PFSK-1 (cell line): ENCODE data around the gene VCL.

Source experiments
- FOXP2 ChIP-seq: optimal IDR thresholded peaks from 2 replicates; pipeline ENCODE3; 2011; ENCODE audit warnings: borderline replicate concordance, control low read depth, inconsistent platforms; ENCODE audit not compliant: insufficient read depth; ENCODE audit errors: extremely low read length, extremely low read depth
- POLR2AphosphoS5 ChIP-seq: IDR thresholded peaks from 2 replicates; pipeline ENCODE4 v1.6.1; 2012; ENCODE audit warnings: low read depth, mild to moderate bottlenecking, control low read depth, low read length, moderate library complexity
- SIN3A ChIP-seq: IDR thresholded peaks from 2 replicates; pipeline ENCODE4 v1.6.1; 2012; ENCODE audit warnings: mild to moderate bottlenecking, low read length, moderate library complexity, borderline replicate concordance; ENCODE audit not compliant: insufficient read depth
- TAF1 ChIP-seq: IDR thresholded peaks from 2 replicates; pipeline ENCODE4 v1.6.1; 2012; ENCODE audit warnings: low read length, control low read depth, borderline replicate concordance; ENCODE audit not compliant: insufficient read depth
- TF ChIP-seq, protein P1 (sequence below), 2 experiments: IDR thresholded peaks; 2 replicates each; pipeline versions ENCODE4 v1.6.1 to v1.8.0; 2011 to 2012; ENCODE audit warnings: low read depth in 2 of 2, low read length in 2 of 2, control low read depth in 1 of 2, inconsistent platforms in 1 of 2, mild to moderate bottlenecking in 1 of 2, moderate library complexity in 1 of 2; ENCODE audit not compliant: insufficient read depth in 1 of 2

Gene VCL

DNA sequence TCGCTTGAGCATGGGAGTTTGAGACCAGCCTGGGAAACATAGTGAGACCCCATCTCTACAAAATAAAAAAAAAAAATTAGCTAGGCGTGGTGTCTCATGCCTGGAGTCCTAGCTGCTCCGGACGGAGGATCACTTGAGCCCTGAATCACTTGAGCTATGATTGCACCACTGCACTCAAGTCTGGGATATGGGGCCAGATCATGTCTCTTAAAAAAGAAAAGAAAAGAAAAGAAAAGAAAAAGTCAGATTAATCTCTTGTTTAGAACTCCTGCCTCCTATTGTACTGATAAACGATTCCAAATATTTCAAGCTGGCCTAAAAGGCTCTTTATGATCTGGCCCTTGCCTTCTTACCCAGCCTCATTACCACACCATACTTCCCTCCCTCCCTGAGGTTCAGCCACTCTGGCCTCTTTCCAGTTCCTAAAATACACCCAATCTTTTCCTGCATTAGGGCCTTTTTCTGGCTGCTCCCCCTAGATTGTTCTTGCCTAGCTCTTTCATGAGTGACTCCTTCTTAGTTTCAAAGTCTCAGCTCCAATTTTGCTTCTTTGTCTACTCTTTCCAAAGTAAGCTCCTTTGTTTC, 41.7 kb downstream of the VCL start:
- TF ChIP-seq FOXP2 (no peak), SIN3A (no peak), TAF1 (no peak), POLR2AphosphoS5 (no peak)
- TF ChIP-seq, protein P1, sequence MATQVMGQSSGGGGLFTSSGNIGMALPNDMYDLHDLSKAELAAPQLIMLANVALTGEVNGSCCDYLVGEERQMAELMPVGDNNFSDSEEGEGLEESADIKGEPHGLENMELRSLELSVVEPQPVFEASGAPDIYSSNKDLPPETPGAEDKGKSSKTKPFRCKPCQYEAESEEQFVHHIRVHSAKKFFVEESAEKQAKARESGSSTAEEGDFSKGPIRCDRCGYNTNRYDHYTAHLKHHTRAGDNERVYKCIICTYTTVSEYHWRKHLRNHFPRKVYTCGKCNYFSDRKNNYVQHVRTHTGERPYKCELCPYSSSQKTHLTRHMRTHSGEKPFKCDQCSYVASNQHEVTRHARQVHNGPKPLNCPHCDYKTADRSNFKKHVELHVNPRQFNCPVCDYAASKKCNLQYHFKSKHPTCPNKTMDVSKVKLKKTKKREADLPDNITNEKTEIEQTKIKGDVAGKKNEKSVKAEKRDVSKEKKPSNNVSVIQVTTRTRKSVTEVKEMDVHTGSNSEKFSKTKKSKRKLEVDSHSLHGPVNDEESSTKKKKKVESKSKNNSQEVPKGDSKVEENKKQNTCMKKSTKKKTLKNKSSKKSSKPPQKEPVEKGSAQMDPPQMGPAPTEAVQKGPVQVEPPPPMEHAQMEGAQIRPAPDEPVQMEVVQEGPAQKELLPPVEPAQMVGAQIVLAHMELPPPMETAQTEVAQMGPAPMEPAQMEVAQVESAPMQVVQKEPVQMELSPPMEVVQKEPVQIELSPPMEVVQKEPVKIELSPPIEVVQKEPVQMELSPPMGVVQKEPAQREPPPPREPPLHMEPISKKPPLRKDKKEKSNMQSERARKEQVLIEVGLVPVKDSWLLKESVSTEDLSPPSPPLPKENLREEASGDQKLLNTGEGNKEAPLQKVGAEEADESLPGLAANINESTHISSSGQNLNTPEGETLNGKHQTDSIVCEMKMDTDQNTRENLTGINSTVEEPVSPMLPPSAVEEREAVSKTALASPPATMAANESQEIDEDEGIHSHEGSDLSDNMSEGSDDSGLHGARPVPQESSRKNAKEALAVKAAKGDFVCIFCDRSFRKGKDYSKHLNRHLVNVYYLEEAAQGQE (IDR thresholded peaks at IDR 0.05; ENCODE audit: insufficient read depth in 1 of 2, low read depth in 2 of 2, low read length in 2 of 2): no peak

DNA sequence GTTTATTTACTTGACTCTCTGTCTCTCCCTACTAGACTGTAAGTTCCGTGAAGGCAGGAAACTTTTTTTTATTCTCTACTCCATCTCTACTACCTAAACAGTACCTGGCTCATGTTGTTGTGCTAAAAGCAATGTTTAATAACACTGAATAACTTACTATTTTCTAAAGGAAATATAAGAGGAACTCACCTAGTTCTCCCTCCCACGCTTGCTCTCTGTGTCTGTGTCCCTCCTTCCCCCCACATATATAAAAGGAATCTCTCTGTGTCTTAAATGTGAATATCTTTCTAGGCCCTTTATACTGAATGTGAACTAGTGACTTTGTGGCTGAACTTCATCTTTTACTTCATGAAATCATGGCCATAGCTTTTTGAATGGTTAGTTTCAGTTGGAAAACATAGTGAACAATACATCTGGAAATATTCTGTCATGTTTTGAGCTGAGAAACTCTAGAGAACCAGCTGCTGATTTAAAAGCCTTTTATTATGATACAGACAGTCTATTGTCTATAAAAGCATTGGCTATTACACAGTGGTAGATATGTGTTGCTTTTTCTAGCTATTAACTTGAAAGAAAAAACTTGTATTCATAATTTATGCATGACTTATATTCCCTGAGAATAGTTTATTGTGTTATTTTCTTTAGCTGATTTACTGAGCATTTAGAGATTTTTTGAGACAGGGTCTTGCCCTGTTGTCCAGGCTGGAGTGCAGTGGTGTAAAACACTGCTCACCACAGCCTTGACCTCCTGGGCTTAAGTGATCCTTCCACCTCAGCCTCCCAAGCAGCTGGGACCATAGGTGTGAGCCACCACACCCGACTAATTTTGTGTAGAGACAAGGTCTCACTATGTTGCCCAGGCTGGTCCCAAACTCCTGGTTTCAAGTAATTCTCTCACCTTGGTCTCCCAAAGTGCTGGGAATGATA, 42.5 kb downstream of the VCL start:
- TF ChIP-seq TAF1 (no peak), FOXP2 (no peak), SIN3A (no peak), POLR2AphosphoS5 (no peak)
- TF ChIP-seq, protein P1 (IDR thresholded peaks at IDR 0.05; ENCODE audit: insufficient read depth in 1 of 2, low read depth in 2 of 2, low read length in 2 of 2): no peak

DNA sequence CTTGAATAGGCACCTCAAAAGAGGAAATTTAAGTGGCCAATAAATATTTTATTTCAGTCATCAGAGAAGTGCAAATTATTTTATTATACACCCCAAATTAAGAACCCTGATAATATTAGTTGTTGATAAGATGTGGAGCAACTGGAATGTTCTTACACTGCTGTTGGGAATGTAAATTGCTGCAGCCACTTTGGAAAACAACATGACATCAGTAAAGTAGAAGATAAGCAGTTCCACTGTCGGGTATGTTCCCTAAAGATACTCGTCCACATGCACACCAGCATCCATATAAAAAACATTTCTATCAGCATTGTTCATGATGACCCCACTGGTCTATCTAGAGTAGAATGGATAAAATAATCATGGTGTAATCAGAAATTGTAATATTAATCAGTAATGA, 46.5 kb downstream of the VCL start:
- TF ChIP-seq, protein P1 (IDR thresholded peaks at IDR 0.05; ENCODE audit: insufficient read depth in 1 of 2, low read depth in 2 of 2, low read length in 2 of 2): no peak
- no peak for TF ChIP-seq SIN3A
- TF ChIP-seq TAF1: no peak
- no peak for TF ChIP-seq FOXP2
- TF ChIP-seq POLR2AphosphoS5: no peak

DNA sequence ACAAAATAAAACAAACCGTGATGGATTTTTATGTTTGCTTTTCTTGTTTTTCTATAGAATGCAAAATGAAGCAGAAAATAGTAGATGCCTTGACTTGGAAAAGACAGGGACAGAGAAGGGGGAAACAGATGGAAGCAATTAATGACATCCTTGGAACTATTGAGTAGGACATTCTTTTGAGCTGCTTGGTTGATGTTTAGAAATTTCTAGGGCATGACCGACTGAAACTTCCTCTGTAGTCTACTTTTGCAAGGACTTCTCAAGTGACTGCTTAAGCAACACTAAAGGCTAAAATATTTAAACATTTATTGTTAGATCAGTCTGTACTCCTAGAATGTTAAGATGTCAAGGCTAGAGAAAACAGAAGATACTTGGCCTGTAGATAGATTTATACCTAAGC, 49.4 kb downstream of the VCL start:
- TF ChIP-seq SIN3A (no peak), POLR2AphosphoS5 (no peak), TAF1 (no peak), FOXP2 (no peak)
- TF ChIP-seq, protein P1 (IDR thresholded peaks at IDR 0.05; ENCODE audit: insufficient read depth in 1 of 2, low read depth in 2 of 2, low read length in 2 of 2): no peak
